Left lung (tissue), 10 donors: ENCODE measurements around the gene ZNF260. TPM values are rescaled to one million over a fixed set of nuclear protein-coding genes. Genes with fewer than 3 reads are reported as not detected.

ENCODE experiments used
- ATAC-seq: fragments of 200-7000 bp; cut with Tn5 transposase; one replicate; pipeline ENCODE4 v1.9.1; 2020; ENCODE audit warnings: moderate library complexity
- DNase-seq, 4 donors: peaks; one replicate each; pipeline ENCODE4 v3.0.0-alpha.2; 2013 to 2020
- H3K27ac ChIP-seq, 2 donors: fragments of 200-600 bp; sonication (generic) in 1 of 2; one replicate each; pipeline versions ENCODE4 v1.5.0 to v1.8.0; 2020 to 2021
- H3K27me3 ChIP-seq, 2 donors: fragments of 200-600 bp; sonication (generic) in 1 of 2; one replicate each; pipeline versions ENCODE4 v1.5.0 to v1.8.0; 2020 to 2021
- H3K36me3 ChIP-seq, 2 donors: fragments of 200-600 bp; sonication (generic) in 1 of 2; one replicate each; pipeline versions ENCODE4 v1.5.0 to v1.8.0; 2020 to 2021
- H3K4me1 ChIP-seq, 2 donors: fragments of 200-600 bp; one replicate each; pipeline ENCODE4 v1.8.0; 2021
- H3K4me3 ChIP-seq, 2 donors: fragments of 200-600 bp; sonication (generic) in 1 of 2; one replicate each; pipeline versions ENCODE4 v1.5.0 to v1.8.0; 2020 to 2021; ENCODE audit warnings: mild to moderate bottlenecking in 1 of 2
- H3K9me3 ChIP-seq, 2 donors: fragments of 200-600 bp; sonication (generic) in 1 of 2; one replicate each; pipeline versions ENCODE4 v1.5.0 to v1.8.0; 2020 to 2021
- intact Hi-C, 2 donors: fragments of 100-400 bp; cut with DNase I; formaldehyde crosslinking; loops; one replicate each; pipeline versions ENCODE4 v1.11.2 to v1.14.2; 2022
- polyA plus RNA-seq, 6 donors: library from polyadenylated mRNA; unstranded; fragments of 120-200 nt; gene quantifications; one replicate each; pipeline ENCODE4 v1.2.1, GENCODE V29; 2013; ENCODE audit not compliant: insufficient read length in 6 of 6
- total RNA-seq, 2 donors: library from RNA; stranded (reverse); fragmentation: NEBNext Ultra II Directional; extraction: Animal tissue kit (Norgen Biotek cat#: 25700); gene quantifications; one replicate each; pipeline ENCODE4 v1.2.1, GENCODE V29; 2021
- TF ChIP-seq, protein P1 (sequence below), 2 donors: fragments of 200-600 bp; sonication (generic) in 1 of 2; IDR thresholded peaks; one replicate each; pipeline versions ENCODE4 v1.5.0 to v1.8.0; 2021; ENCODE audit warnings: antibody characterized with exemption in 2 of 2
- donor health status: DM: no; HTN: yes; CAD: no.
- donor health status: DM: no; HTN: no; CAD: no.

The ZNF260 gene
- total and polyA plus RNA-seq, 8 donors = 8.5 to 31.9 (median 30.6) TPM

DNA sequence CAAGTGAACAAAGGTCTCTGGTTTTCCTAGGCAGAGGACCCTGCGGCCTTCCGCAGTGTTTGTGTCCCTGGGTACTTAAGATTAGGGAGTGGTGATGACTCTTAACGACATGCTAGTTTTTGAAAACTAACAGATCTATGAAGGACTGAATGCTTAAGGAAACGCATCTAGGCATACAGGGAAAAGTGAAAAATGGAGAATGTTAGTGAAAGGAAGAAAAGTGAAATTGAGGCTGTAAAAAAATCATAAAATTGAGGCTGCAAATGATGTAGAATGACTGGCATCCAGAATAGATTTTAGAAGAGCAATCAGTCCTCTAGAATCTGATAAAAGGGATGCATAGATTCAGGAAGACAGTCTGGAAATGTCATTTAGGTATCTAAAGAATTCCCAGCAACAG is 3.5 kb downstream of the ZNF260 start:
- Histone ChIP-seq H3K27ac (no peak overlapping the region), H3K4me1 (peaks cover 6 to 18% of the 10 kb centered on the region in 2 donors), H3K36me3 (peaks cover 0 to 59% of the 10 kb centered on the region in 2 donors), H3K27me3 (no peaks in the 10 kb centered on the region), H3K9me3 (peaks cover 10 to 68% of the 10 kb centered on the region in 2 donors), H3K4me3 (no peak overlapping the region)
- ATAC-seq (no peak), DNase-seq (no peak)
- intact Hi-C loops = no loop called here
- TF ChIP-seq, protein P1, sequence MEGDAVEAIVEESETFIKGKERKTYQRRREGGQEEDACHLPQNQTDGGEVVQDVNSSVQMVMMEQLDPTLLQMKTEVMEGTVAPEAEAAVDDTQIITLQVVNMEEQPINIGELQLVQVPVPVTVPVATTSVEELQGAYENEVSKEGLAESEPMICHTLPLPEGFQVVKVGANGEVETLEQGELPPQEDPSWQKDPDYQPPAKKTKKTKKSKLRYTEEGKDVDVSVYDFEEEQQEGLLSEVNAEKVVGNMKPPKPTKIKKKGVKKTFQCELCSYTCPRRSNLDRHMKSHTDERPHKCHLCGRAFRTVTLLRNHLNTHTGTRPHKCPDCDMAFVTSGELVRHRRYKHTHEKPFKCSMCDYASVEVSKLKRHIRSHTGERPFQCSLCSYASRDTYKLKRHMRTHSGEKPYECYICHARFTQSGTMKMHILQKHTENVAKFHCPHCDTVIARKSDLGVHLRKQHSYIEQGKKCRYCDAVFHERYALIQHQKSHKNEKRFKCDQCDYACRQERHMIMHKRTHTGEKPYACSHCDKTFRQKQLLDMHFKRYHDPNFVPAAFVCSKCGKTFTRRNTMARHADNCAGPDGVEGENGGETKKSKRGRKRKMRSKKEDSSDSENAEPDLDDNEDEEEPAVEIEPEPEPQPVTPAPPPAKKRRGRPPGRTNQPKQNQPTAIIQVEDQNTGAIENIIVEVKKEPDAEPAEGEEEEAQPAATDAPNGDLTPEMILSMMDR (IDR thresholded peaks at IDR 0.05) = no peak

DNA sequence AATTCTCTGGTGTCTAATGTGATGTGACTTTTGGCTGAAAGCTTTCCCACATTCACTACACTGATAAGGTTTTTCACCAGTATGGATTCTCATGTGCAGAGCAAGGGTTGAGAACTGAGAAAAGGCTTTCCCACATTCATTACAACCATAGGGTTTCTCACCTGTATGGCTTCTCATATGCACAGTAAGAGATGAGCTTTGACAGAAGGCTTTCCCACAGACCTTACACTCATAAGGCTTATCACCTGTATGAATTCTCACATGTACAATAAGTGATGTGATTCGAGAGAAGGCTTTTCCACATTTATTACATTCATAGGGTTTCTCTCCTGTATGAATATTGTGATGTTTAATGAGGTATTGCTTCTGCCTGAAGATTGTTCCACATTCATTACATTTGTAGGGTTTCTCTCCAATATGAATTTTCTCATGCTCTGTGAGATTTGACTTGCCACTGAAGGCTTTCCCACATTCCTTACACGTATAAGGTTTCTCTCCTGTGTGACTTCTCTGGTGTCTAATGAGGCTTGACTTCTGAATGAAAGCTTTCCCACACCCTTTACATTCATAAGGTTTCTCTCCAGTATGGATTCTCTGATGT is 14.0 kb downstream of the ZNF260 start:
- H3K9me3 ChIP-seq = peaks cover 25 to 100% of the 10 kb centered on the region in 2 donors
- TF ChIP-seq, protein P1 (IDR thresholded peaks at IDR 0.05) = no peak
- H3K27ac ChIP-seq = no peak overlapping the region
- H3K36me3 ChIP-seq = peaks cover 0 to 70% of the 10 kb centered on the region in 2 donors
- no peaks in the 10 kb centered on the region for H3K4me1 ChIP-seq
- no peak for ATAC-seq
- no peaks in the 10 kb centered on the region for H3K27me3 ChIP-seq
- intact Hi-C loops = no loop called here
- no peak for DNase-seq
- no peak overlapping the region for H3K4me3 ChIP-seq

DNA sequence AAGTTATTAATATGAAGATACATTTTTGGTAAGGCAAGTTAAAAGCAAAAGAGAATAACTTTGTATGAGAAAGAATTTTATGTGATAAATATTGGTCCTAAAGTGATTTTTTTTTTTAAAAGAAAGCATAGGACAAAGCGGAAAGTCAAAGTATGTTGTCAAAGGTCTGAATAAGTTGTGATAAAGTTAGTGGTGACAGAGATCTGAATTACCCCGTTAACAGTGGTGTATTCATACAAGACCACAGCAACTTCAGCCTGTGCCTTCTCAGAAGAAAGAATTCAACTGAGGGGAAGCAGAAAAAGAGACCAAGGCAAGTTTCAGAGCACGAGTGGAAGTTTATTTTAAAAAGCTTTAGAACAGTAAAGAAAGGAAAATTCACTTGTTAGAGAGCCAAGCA is 19.7 kb downstream of the ZNF260 start:
- no peak overlapping the region for H3K27ac ChIP-seq
- no peaks in the 10 kb centered on the region for H3K27me3 ChIP-seq
- no peak for DNase-seq
- H3K36me3 ChIP-seq = peaks cover 0 to 12% of the 10 kb centered on the region in 2 donors
- TF ChIP-seq, protein P1 (IDR thresholded peaks at IDR 0.05) = no peak
- no peak for ATAC-seq
- H3K9me3 ChIP-seq = peaks cover 13 to 100% of the 10 kb centered on the region in 2 donors
- intact Hi-C loops = no loop called here
- H3K4me3 ChIP-seq = no peak overlapping the region
- H3K4me1 ChIP-seq = no peaks in the 10 kb centered on the region

DNA sequence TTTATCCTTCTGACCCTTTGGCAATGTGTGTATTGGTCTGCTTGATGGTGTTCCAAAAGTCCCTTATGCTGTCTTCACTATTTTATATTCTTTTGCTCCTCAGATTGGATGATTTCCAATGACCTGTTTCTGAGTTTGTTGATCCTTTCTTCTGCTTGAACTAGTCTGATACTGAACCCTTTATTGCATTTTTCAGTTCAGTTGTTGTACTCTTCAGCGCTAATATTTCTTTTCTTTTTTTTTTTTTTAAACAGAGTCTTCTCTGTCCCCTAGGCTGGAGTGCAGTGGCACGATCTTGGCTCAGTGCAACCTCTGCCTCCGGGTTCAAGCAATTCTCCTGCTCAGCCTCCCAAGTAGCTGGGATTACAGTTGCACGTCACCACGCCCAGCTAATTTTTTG is 26.1 kb downstream of the ZNF260 start:
- TF ChIP-seq, protein P1 (IDR thresholded peaks at IDR 0.05) = no peak
- peaks cover 0 to 100% of the 10 kb centered on the region in 2 donors for H3K9me3 ChIP-seq
- intact Hi-C loops = no loop called here
- ATAC-seq = no peak
- no peaks in the 10 kb centered on the region for H3K36me3 ChIP-seq
- no peaks in the 10 kb centered on the region for H3K27me3 ChIP-seq
- no peak overlapping the region for H3K4me3 ChIP-seq
- DNase-seq = peak in 1 of 4 donors; percentile 10
- no peak overlapping the region for H3K27ac ChIP-seq
- no peaks in the 10 kb centered on the region for H3K4me1 ChIP-seq

DNA sequence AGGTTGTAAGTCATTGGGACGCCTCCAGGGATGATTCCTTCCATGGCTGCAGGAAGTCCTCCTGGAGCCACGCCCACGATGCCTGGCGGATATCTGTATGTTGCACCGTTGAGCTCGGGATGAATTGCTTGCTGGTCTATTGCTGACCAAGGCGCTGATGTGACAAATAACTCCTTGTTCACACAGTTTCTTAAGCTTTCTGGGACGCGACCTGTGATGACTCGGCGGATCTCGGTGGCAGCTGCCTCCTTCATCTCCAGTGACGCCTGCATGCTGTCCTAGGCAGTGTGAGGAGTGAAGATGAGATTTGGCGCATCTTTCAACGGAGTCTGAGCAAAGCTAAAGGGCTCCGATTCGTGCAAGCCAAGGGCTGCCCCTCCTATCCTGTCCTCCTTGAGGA is 31.1 kb downstream of the ZNF260 start:
- no peaks in the 10 kb centered on the region for H3K36me3 ChIP-seq
- no peaks in the 10 kb centered on the region for H3K4me1 ChIP-seq
- H3K4me3 ChIP-seq = no peak overlapping the region
- H3K27me3 ChIP-seq = no peaks in the 10 kb centered on the region
- TF ChIP-seq, protein P1 (IDR thresholded peaks at IDR 0.05) = no peak
- no peak for DNase-seq
- peaks cover 0 to 86% of the 10 kb centered on the region in 2 donors for H3K9me3 ChIP-seq
- no peak for ATAC-seq
- intact Hi-C loops = no loop called here
- no peak overlapping the region for H3K27ac ChIP-seq
